Embryonic facial prominence (tissue), 1 donor: ENCODE measurements around the gene SPATA6.

Source experiments
- DNase-seq: peaks from one replicate; pipeline ENCODE4 v3.0.0-alpha.2; 2016; ENCODE audit errors: extremely low spot score

The SPATA6 gene

DNA sequence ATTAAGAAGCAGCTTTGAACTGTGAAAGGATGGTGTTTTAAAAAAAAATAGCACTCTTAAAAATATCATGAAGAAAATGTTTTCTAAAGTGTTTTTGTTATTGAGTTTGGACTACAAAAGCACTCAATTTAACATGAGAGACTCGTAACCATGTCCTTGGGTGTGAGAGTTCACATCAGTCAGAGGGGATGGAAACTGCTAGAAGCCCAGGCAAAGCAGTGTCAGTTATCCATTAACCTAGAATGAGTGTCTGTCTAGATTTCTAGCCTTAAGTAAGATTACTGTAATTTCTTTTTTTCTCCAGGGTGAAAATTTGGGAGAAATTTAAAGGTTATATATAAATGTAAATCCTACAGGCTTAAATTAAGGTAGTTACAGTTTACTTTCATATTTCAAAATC lies 217.8 kb downstream of the SPATA6 start:
- DNase-seq: no peak

- DNase-seq: no peak
Observed at GRCh38 chr1:48251821-48252220, 220.2 kb downstream of the SPATA6 start.

DNA sequence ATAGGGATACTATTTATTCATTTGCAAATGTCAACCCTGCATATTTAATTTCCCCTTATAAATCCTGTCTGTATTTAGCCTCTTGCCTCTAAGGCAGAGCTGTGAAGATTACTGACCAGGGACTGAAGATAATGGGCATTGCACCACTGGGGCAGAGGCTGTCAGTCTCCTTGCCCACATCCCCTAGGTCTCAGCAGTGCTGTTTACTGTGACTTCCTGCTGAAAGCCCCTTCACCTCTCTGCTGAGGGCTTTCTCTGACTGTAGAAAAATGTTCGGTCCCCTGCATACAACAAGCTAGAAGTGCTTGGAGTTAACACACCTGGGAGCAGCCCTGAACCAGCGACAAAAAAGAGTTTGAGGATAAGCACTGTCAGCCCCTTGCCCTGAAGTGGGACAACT lies 220.7 kb downstream of the SPATA6 start:
- DNase-seq: no peak

DNA sequence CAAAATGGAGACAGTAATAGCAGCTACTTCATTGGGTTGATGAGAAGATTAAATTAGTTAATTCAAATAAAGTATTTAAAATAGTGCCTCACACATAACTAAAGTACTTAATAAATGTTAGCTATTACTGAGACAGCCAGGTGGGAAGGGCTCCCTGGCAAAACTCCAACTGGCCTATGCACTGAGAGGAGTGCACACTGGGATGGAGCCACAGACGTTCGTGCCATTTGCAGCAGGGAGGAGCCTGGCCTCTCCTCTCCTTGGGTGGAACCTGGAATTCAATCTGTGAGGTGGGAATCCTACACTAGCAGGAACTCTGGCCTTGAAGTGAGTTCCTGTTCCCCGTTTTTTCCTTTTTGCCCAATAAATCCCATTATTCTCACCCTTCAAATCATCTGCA lies 221.4 kb downstream of the SPATA6 start:
- no peak for DNase-seq

DNA sequence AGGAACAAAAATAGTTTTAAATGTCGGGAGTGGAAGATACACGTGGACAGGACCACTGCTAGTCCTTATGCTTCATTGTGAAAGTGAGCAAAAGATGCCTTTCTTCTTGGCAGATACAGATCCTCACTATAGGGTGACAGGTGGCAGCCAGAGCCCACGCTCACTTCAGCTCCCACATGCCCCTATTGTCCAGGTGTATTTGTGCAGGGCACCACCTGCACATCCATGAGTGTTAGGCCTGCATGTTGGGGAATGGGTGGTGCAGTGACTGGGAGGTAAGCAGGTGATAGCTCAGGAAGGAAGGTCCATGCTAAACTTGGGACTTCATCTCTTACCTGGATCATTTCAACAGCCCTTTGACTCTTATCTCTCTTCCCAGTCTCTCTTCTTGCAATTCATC lies 222.1 kb downstream of the SPATA6 start:
- DNase-seq: no peak

GRCh38 chr1:48248356-48248755 lies 223.6 kb downstream of the SPATA6 start:
- no peak for DNase-seq

- DNase-seq: no peak
Observed at GRCh38 chr1:48246727-48247126, 225.3 kb downstream of the SPATA6 start.
